K562 (cell line): ENCODE results near the gene ZEB2. TPM values are rescaled to one million over a fixed set of nuclear protein-coding genes. Genes with fewer than 3 reads are reported as not detected.

Source experiments
- ATAC-seq: fragments of 200-7000 bp; cut with Tn5 transposase; 3 replicates; pipeline ENCODE4 v1.9.1; 2020; ENCODE audit warnings: moderate library complexity
- BruUV-seq: library from RNA; stranded (reverse); fragments of 400-500 nt; replicated peaks from 2 replicates; lab custom pipeline; 2021; lab: Mats Ljungman, UMichigan
- CTCF ChIA-PET: fragments of 300-600 bp; formaldehyde crosslinking; extraction: SDS; loops from one replicate; lab custom pipeline; 2021; ENCODE audit warnings: low intra/inter-chr PET ratio; lab: Yijun Ruan, JAX
- POLR2A ChIA-PET: fragments of 300-600, 350-650 bp; sonication (Branson Sonifier 250); formaldehyde crosslinking; extraction: SDS; loops from one replicate; lab custom pipeline; 2021; ENCODE audit warnings: antibody characterized with exemption, inconsistent platforms; lab: Yijun Ruan, JAX
- DNase-seq, 4 experiments: peaks; one replicate each; pipeline versions ENCODE4 v3.0.0 to v3.0.0-alpha.2; 2011 to 2018; ENCODE audit warnings: low spot score in 3 of 4, mixed read lengths in 3 of 4; ENCODE audit errors: extremely low read depth in 1 of 4
- FAIRE-seq: peaks from 2 replicates; lab custom pipeline; 2011; peaks lifted over from hg19 to GRCh38; lab: Jason Lieb, UNC
- H2AFZ ChIP-seq: 2 replicates; pipeline ENCODE4 v1.6.0; 2011; ENCODE audit warnings: low read depth, low read length, control low read depth, inconsistent platforms
- H3K27ac ChIP-seq: fragments of 200-600 bp; 3 replicates; pipeline ENCODE4 v1.8.0; 2011; ENCODE audit warnings: low read depth, mild to moderate bottlenecking, control low read depth, inconsistent platforms, low read length, moderate library complexity, mixed read lengths; ENCODE audit errors: extremely low read depth
- H3K27me3 ChIP-seq, 2 experiments: fragments of 300-600 bp in 1 of 2; 2 replicates in 1 of 2; 3 replicates in 1 of 2; pipeline versions ENCODE4 v1.6.0 to v1.8.0; 2011; ENCODE audit warnings: inconsistent platforms in 2 of 2, low read length in 2 of 2, mild to moderate bottlenecking in 1 of 2, mixed read lengths in 1 of 2, moderate library complexity in 1 of 2; ENCODE audit not compliant: control insufficient read depth in 2 of 2, insufficient read depth in 2 of 2
- H3K36me3 ChIP-seq: fragments of 300-600 bp; 3 replicates; pipeline ENCODE4 v1.8.0; 2011; ENCODE audit warnings: mild to moderate bottlenecking, low read length, inconsistent platforms; ENCODE audit not compliant: control insufficient read depth, insufficient read depth
- H3K4me1 ChIP-seq, 2 experiments: fragments of 200-600 bp in 1 of 2; replicated peaks in 1 of 2; 2 replicates in 1 of 2; 3 replicates in 1 of 2; pipeline versions ENCODE4 v1.5.1 to v1.8.0; 2011; ENCODE audit warnings: inconsistent platforms in 2 of 2, low read length in 2 of 2, mild to moderate bottlenecking in 1 of 2, mixed read lengths in 1 of 2, moderate library complexity in 1 of 2; ENCODE audit not compliant: control insufficient read depth in 2 of 2, insufficient read depth in 2 of 2
- H3K4me2 ChIP-seq: 2 replicates; pipeline ENCODE4 v1.6.1; 2011; ENCODE audit warnings: low read length, control low read depth, inconsistent platforms, mixed read lengths; ENCODE audit not compliant: insufficient read depth
- H3K4me3 ChIP-seq: fragments of 200-600 bp; sonication (generic), shearing (Covaris generic); 2 replicates; pipeline ENCODE4 v1.5.1; 2016; ENCODE audit warnings: control low read depth, inconsistent platforms
- H3K79me2 ChIP-seq: fragments of 200-600 bp; 3 replicates; pipeline ENCODE4 v1.8.0; 2011; ENCODE audit warnings: low read length, inconsistent platforms; ENCODE audit not compliant: control insufficient read depth, insufficient read depth
- H3K9ac ChIP-seq, 2 experiments: 2 replicates each; pipeline versions ENCODE4 v1.6.0 to v1.6.1; 2011; ENCODE audit warnings: low read depth in 2 of 2, low read length in 2 of 2, control low read depth in 1 of 2, inconsistent platforms in 1 of 2, mild to moderate bottlenecking in 1 of 2, mixed read lengths in 1 of 2; ENCODE audit not compliant: insufficient read depth in 1 of 2
- H3K9me1 ChIP-seq: one replicate; pipeline ENCODE4 v1.6.0; 2011; ENCODE audit warnings: inconsistent platforms, mild to moderate bottlenecking, low read length, moderate library complexity; ENCODE audit not compliant: control insufficient read depth, insufficient read depth
- H3K9me3 ChIP-seq: replicated peaks from 2 replicates; pipeline ENCODE4 v1.5.1; 2011; ENCODE audit warnings: low read depth, low read length, inconsistent platforms; ENCODE audit not compliant: control insufficient read depth, insufficient read depth
- H4K20me1 ChIP-seq: replicated peaks from 2 replicates; pipeline ENCODE4 v1.6.1; 2011; ENCODE audit warnings: low read length, inconsistent platforms, mixed read lengths; ENCODE audit not compliant: control insufficient read depth, insufficient read depth
- CEBPB ChIP-seq: fragments of 450-650 bp; IDR thresholded peaks from 2 replicates; pipeline ENCODE4 v1.6.1; 2016; ENCODE audit warnings: missing genetic modification characterization, missing compliant biosample characterization
- EGR1 ChIP-seq: fragments of 450-650 bp; conservative IDR thresholded peaks from 2 replicates; pipeline ENCODE4 v1.6.1; 2017; ENCODE audit warnings: mild to moderate bottlenecking
- FOXM1 ChIP-seq, 2 experiments: fragments of 450-650 bp in 1 of 2; sonication (generic) in 1 of 2; formaldehyde crosslinking in 1 of 2; IDR thresholded peaks; 2 replicates each; pipeline versions ENCODE4 v1.6.1 to v1.9.0; 2017 to 2022; ENCODE audit warnings: low read depth in 2 of 2, mild to moderate bottlenecking in 2 of 2, missing genetic modification reagents in 1 of 2, moderate library complexity in 1 of 2
- KHSRP ChIP-seq: fragments of 450-650 bp; IDR thresholded peaks from 2 replicates; pipeline ENCODE4 v1.6.1; 2017
- NEUROD1 ChIP-seq: fragments of 150-350 bp; IDR thresholded peaks from 2 replicates; pipeline ENCODE4 v1.6.1; 2014; ENCODE audit warnings: borderline replicate concordance, low read length, low read depth; ENCODE audit not compliant: partially characterized antibody
- NFE2L1 ChIP-seq: fragments of 450-650 bp; IDR thresholded peaks from 2 replicates; pipeline ENCODE4 v1.6.1; 2016; ENCODE audit warnings: missing genetic modification characterization, low read depth, mild to moderate bottlenecking, missing compliant biosample characterization, moderate library complexity, borderline replicate concordance
- NFIC ChIP-seq: fragments of 450-650 bp; IDR thresholded peaks from 2 replicates; pipeline ENCODE4 v1.6.1; 2017; ENCODE audit warnings: mild to moderate bottlenecking, inconsistent platforms
- RAD21 ChIP-seq, 2 experiments: fragments of 250-450 bp in 1 of 2; fragments of 450-650 bp in 1 of 2; sonication (Bioruptor Pico) in 1 of 2; formaldehyde crosslinking in 1 of 2; IDR thresholded peaks in 1 of 2; conservative IDR thresholded peaks in 1 of 2; 2 replicates each; pipeline versions ENCODE4 v1.4.0 to v1.8.0; 2020 to 2022; ENCODE audit warnings: mild to moderate bottlenecking in 2 of 2, moderate library complexity in 1 of 2
- SOX6 ChIP-seq: fragments of 450-650 bp; IDR thresholded peaks from 2 replicates; pipeline ENCODE4 v1.6.1; 2014; ENCODE audit warnings: mild to moderate bottlenecking
- WGBS: fragments of 100-300 bp; shearing (Covaris generic); methylation state at CpG from one replicate; pipeline ENCODE4 v1.1.6; 2016; ENCODE audit warnings: low coverage, mixed read lengths; ENCODE audit not compliant: insufficient coverage; ENCODE audit errors: missing lambda C conversion rate; 5-methylcytosine and 5-hydroxymethylcytosine counted together
- in situ Hi-C: fragments of 300-500 bp; cut with MboI; formaldehyde crosslinking; loops from 4 replicates; pipeline ENCODE4 v1.15.0; 2018; ENCODE audit warnings: inconsistent platforms, mixed read lengths
- intact Hi-C: fragments of 100-400 bp; cut with micrococcal nuclease; formaldehyde crosslinking; loops from 2 replicates; pipeline ENCODE4 v1.14.2; 2022
- polyA plus RNA-seq, 8 experiments: library from polyadenylated mRNA; depleted of rRNA in 4 of 8; stranded (reverse) in 5 of 8; unstranded in 3 of 8; fragments of >200 nt; fragmentation: Nextera tagmentation in 2 of 8; fragmentation: Illumina TruSeq in 1 of 8; extraction: Ambion mirVana in 2 of 8; extraction: Trizol in 1 of 8; gene quantifications; 2 replicates each; pipeline versions ENCODE4 v1.2.1 to v1.2.3, GENCODE V29; 2011 to 2014; ENCODE audit warnings: inconsistent platforms in 1 of 8, missing spikeins in 1 of 8
- total RNA-seq, 7 experiments: library from RNA; depleted of rRNA in 6 of 7; stranded (reverse); fragments of >200 nt in 6 of 7; fragmentation: Illumina TruSeq in 2 of 7; extraction: Trizol in 2 of 7; gene quantifications; 2 replicates each; pipeline versions ENCODE4 v1.2.1 to v1.2.3, GENCODE V29; 2011 to 2021; ENCODE audit warnings: low replicate concordance in 1 of 7
- TF ChIP-seq, protein P1 (sequence below): fragments of 250-450 bp; sonication (Bioruptor Pico); IDR thresholded peaks from 2 replicates; pipeline ENCODE4 v1.5.0; 2020; ENCODE audit warnings: mild to moderate bottlenecking, borderline replicate concordance
- TF ChIP-seq, protein P2 (sequence below): sonication (generic); IDR thresholded peaks from 2 replicates; pipeline ENCODE4 v1.6.1; 2016
- TF ChIP-seq, protein P3 (sequence below), 2 experiments: fragments of 450-650 bp in 1 of 2; IDR thresholded peaks; 2 replicates each; pipeline ENCODE4 v1.6.1; 2011 to 2017; ENCODE audit warnings: low read depth in 2 of 2, antibody characterized with exemption in 1 of 2, borderline replicate concordance in 1 of 2, low read length in 1 of 2, mild to moderate bottlenecking in 1 of 2, mixed read lengths in 1 of 2; ENCODE audit not compliant: control insufficient read depth in 1 of 2
- TF ChIP-seq, protein P4 (sequence below): fragments of 250-450 bp; sonication (Bioruptor Pico); IDR thresholded peaks from 2 replicates; pipeline ENCODE4 v1.8.0; 2021; ENCODE audit warnings: mild to moderate bottlenecking, moderate library complexity

Gene ZEB2
- total and polyA plus RNA-seq, 9 of the 15 experiments (the other 6 are each of a cell fraction or from before 2014, with no cell fraction given), result 15.1 to 113 (median 72.3) TPM

DNA sequence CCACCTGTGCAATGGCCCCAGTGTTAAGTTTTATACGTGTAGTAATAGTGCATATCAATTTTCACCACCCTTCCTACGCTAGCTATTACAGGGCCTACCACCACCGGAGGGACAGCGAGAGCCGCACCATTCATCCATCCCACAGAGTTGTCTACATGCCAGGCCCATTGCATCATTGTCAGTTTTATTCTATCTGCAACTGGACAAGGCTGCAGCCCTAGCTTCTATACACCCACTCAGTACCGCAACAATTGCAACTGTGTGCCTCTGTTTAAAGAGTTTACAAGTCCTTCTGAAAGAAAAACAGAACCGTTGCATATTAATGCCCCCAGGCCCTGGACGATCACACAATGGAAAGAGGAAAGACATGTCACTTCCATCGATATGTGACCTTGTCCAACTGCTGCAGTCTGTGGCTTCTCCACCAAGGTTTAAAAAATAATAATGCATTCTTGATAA, 58.6 kb downstream of the ZEB2 start:
- peak overlapping the region; percentile 34 for H3K27ac ChIP-seq
- BruUV-seq, result no TSS peak
- FAIRE-seq, result peak; percentile 32
- H3K27me3 ChIP-seq, result no peaks in the 10 kb centered on the region
- H2AFZ ChIP-seq, result no peak overlapping the region
- POLR2A ChIA-PET, result interaction anchor here (0.6 to 0.7 kb wide), 3 partner anchors 8 to 868 kb away, joined by 3 read pairs; no protein-coding TSS in a partner anchor
- 55% methylated on average over 9 of the region's 9 CpGs for WGBS
- peaks cover 88% of the 10 kb centered on the region for H3K36me3 ChIP-seq
- H3K4me3 ChIP-seq, result no peak overlapping the region
- H3K4me2 ChIP-seq, result peak overlapping the region; percentile 25
- H3K9me1 ChIP-seq, result no peaks in the 10 kb centered on the region
- peak in 2 of 4 experiments; percentile 42 to 48 for DNase-seq
- peak; percentile 72 for ATAC-seq
- H3K4me1 ChIP-seq, result peaks cover 5 to 61% of the 10 kb centered on the region in 2 experiments; a peak in 4 of 5 replicates
- no peaks in the 10 kb centered on the region for H3K9me3 ChIP-seq
- H3K9ac ChIP-seq, result no peak overlapping the region
- H4K20me1 ChIP-seq, result peaks cover 22% of the 10 kb centered on the region; the same call in 1 of the 2 replicates
- intact Hi-C loops (no loop called here), in situ Hi-C loops (no loop called here)
- peaks cover 100% of the 10 kb centered on the region for H3K79me2 ChIP-seq
- CTCF ChIA-PET, result no interaction called here
- TF ChIP-seq, protein P1, sequence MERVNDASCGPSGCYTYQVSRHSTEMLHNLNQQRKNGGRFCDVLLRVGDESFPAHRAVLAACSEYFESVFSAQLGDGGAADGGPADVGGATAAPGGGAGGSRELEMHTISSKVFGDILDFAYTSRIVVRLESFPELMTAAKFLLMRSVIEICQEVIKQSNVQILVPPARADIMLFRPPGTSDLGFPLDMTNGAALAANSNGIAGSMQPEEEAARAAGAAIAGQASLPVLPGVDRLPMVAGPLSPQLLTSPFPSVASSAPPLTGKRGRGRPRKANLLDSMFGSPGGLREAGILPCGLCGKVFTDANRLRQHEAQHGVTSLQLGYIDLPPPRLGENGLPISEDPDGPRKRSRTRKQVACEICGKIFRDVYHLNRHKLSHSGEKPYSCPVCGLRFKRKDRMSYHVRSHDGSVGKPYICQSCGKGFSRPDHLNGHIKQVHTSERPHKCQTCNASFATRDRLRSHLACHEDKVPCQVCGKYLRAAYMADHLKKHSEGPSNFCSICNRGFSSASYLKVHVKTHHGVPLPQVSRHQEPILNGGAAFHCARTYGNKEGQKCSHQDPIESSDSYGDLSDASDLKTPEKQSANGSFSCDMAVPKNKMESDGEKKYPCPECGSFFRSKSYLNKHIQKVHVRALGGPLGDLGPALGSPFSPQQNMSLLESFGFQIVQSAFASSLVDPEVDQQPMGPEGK (CRISPR knock-in tag), result no peak
- peak; percentile 80 for TF ChIP-seq CEBPB (tag)
- TF ChIP-seq KHSRP, result 0 out of 2 replicates have a peak, but pooled peaks have one; percentile 4
- TF ChIP-seq, protein P2, sequence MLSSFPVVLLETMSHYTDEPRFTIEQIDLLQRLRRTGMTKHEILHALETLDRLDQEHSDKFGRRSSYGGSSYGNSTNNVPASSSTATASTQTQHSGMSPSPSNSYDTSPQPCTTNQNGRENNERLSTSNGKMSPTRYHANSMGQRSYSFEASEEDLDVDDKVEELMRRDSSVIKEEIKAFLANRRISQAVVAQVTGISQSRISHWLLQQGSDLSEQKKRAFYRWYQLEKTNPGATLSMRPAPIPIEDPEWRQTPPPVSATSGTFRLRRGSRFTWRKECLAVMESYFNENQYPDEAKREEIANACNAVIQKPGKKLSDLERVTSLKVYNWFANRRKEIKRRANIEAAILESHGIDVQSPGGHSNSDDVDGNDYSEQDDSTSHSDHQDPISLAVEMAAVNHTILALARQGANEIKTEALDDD, result peak; percentile 23; the same call in 1 of the 2 replicates
- TF ChIP-seq RAD21 (CRISPR knock-in tag; conservative IDR thresholded peaks at IDR 0.05 in 1 of 2, IDR thresholded peaks at IDR 0.05 in 1 of 2), result peak in 1 of 2 experiments; percentile 31; a peak in 1 of 4 replicates
- TF ChIP-seq NEUROD1, result peak; percentile 30
- TF ChIP-seq, protein P3, sequence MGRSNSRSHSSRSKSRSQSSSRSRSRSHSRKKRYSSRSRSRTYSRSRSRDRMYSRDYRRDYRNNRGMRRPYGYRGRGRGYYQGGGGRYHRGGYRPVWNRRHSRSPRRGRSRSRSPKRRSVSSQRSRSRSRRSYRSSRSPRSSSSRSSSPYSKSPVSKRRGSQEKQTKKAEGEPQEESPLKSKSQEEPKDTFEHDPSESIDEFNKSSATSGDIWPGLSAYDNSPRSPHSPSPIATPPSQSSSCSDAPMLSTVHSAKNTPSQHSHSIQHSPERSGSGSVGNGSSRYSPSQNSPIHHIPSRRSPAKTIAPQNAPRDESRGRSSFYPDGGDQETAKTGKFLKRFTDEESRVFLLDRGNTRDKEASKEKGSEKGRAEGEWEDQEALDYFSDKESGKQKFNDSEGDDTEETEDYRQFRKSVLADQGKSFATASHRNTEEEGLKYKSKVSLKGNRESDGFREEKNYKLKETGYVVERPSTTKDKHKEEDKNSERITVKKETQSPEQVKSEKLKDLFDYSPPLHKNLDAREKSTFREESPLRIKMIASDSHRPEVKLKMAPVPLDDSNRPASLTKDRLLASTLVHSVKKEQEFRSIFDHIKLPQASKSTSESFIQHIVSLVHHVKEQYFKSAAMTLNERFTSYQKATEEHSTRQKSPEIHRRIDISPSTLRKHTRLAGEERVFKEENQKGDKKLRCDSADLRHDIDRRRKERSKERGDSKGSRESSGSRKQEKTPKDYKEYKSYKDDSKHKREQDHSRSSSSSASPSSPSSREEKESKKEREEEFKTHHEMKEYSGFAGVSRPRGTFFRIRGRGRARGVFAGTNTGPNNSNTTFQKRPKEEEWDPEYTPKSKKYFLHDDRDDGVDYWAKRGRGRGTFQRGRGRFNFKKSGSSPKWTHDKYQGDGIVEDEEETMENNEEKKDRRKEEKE (IDR thresholded peaks at IDR 0.05; ENCODE audit: borderline replicate concordance in 1 of 2, control insufficient read depth in 1 of 2, low read depth in 2 of 2, low read length in 1 of 2), result no peak
- TF ChIP-seq SOX6, result peak; percentile 52
- no peak for TF ChIP-seq NFE2L1 (tag)
- TF ChIP-seq FOXM1 (IDR thresholded peaks at IDR 0.05; ENCODE audit: low read depth), result peak; percentile 65
- TF ChIP-seq FOXM1 (CRISPR knock-in tag; IDR thresholded peaks at IDR 0.05; ENCODE audit: low read depth), result no peak
- TF ChIP-seq EGR1, result peak; percentile 45; the same call in 1 of the 2 replicates
- 0 out of 2 replicates have a peak, but pooled peaks have one; percentile 16 for TF ChIP-seq NFIC
- TF ChIP-seq, protein P4, sequence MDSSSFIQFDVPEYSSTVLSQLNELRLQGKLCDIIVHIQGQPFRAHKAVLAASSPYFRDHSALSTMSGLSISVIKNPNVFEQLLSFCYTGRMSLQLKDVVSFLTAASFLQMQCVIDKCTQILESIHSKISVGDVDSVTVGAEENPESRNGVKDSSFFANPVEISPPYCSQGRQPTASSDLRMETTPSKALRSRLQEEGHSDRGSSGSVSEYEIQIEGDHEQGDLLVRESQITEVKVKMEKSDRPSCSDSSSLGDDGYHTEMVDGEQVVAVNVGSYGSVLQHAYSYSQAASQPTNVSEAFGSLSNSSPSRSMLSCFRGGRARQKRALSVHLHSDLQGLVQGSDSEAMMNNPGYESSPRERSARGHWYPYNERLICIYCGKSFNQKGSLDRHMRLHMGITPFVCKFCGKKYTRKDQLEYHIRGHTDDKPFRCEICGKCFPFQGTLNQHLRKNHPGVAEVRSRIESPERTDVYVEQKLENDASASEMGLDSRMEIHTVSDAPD (CRISPR knock-in tag), result no peak
